NCI-H1048 (cell line): Measurements from ENCODE around the gene GPHA2.
A peak's percentile ranks its signal among the peaks of the same experiment; 100 is the strongest.

Source experiments
- DNase-seq: peaks from one replicate; lab custom pipeline; 2025; lab: John Stamatoyannopoulos, UW

Gene GPHA2

DNA sequence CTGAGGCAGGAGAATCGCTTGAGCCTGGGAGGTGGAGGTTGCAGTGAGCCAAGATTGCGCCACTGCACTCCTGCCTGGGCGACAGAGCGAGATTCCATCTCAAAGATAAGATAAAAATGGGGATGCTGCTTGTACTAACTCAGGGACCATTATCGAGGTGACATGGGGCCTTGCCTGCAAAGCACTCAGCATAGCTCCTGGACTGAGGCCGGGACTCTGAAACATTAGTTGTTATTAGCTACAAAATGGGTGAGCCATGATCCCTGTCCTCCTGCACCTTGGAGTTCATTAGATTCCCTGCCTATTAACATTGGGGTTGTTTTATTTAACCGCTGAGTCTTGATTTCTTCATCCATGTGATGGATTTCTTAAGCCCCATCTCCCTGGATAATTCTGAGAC lies 6.1 kb downstream of the GPHA2 start:
- no peak for DNase-seq

- DNase-seq: no peak
These were observed 6.7 kb downstream of the GPHA2 start for GRCh38 chr11:64928957-64929356.

GRCh38 chr11:64926689-64927088 lies 9.0 kb downstream of the GPHA2 start:
- DNase-seq: no peak

DNA sequence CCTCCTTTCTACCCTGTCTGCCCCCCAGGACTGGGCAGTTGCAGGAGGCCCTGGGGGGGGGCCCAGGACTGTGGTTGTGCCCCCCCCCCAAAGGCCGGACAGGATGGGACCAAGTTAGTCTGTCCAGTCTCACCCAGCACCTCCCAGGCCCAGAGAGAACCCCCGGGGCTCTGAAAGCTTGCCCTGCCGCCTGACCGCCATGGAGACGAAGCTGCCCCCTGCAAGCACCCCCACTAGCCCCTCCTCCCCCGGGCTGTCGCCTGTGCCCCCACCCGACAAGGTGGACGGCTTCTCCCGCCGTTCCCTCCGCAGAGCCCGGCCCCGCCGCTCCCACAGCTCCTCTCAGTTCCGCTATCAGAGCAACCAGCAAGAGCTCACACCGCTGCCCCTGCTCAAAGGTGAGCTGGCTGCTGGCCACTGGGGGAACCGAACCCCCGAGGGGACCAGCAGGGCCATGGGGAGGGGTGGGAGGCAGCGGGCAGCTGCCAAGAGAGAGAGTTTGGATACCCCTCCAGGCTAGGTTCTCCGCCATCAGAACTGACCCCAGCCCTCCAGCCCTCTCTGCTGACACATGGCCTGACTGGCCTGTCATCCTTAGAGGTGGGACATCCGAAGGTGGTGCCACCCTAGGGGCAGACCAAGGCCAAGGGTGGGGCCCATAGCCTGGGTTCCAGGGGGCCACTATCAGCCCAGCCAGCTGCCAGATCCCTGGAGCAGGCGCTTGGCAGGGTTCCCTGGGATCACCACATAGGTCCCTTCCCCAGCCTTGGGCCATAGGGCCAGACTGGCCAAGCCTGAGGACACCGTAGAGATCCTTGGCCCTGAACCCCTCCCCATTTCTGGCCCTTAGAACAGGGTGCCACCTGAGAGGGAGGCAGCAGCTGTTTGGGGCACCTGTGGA lies 9.9 kb downstream of the GPHA2 start:
- DNase-seq: no peak

- no peak for DNase-seq
These were observed 10.8 kb downstream of the GPHA2 start for GRCh38 chr11:64924910-64925284.

DNA sequence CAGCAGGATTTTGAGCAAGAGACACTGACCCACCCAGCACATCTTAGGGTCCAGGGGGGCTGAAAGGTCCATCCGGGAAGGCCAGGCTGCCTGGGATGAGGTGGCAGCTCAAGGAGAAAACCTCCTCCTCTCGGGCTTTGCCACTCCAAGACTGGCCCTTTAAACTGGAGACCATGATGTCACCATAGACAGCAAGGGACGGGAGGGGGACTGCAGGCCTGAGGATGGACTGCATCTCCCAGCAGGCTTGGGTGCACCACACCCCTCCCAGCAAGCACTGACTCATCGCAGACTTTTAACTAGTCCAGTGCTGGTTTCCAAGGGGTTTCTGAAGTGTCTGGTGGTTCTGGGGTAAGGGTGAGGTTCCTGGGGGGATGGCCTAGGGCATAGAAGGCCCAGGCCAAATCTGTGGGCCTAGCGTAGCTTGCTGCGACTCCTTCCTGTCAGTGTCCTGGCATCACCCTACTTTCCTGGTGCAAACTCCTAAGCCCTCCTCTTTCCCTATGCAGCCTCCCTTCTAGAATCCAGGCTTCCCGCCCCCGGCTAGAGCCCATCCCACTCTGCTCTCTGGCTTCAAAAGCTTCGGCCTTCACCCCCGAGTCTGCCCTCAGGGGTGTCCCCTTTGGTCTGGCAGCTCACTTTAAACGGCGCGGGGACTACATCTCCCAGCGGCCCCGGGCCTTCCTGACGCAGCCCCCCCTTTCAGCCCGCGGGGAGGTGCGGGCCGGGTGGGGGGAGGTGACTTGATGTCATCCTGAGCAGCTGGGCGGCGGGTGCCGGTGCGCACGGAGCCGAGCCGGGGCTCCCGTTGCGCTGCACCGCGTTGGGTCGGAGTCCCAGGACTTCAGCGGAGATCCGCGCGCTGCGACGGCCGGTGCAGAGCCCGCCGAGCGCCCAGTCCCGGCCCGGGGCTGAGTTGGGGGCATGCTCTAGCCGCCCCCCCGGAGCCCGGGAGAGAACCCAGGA lies 11.5 kb downstream of the GPHA2 start, which contains the start of gene PPP2R5B:
TSS of gene PPP2R5B (plus strand) at position 746 of the 966 bp plus-strand sequence. CDS start 1,046 bp downstream, outside the sequence.
- peak; percentile 61 for DNase-seq

DNA sequence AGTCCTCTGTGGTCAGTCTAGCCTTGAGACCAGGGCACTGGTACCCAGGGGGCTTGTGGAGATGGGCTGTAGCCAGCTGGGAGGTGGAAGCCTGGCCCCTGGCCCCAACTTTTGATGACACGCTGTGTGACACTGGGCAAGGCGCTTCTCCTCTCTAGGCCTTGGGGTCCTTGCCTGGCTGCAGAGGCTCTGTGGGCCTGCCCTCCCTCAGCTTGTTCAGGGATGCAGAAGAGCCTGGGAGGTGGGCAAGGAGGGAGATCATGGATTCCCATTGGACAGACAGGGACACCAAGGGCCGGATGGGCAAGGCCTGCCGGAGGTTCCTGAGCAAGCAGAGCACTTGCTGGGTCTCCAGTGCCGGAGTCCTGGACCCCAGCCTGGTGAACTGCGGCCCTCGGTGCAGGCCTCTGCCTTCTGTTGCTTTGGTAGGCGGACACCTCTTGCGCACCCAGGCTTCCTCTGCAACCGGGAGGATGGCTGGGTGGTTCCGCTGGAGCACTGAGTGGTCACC lies 12.5 kb downstream of the GPHA2 start:
- no peak for DNase-seq

GRCh38 chr11:64921384-64921783 lies 14.3 kb downstream of the GPHA2 start:
- no peak for DNase-seq

- no peak for DNase-seq
These were observed 15.6 kb downstream of the GPHA2 start for GRCh38 chr11:64920124-64920523.

GRCh38 chr11:64919627-64920026 lies 16.1 kb downstream of the GPHA2 start:
- DNase-seq: no peak

DNA sequence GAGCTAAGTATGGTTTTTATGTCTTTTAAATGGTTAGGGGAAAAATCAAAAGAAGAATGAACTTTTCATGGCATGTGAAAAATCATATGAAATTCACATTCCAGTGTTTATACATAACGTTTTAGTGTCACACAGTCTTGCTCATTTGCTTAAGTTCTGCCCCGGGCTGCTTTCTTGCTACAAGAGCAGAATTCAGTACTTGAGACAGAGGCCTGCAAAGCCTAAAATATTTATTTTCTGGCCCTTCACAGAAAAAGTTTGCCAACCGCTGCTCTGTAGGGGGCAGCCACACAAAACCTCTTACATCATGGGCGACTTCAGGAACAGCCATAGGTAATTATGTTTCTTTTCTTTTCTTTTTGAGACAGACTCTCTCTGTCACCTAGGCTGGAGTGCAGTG lies 17.7 kb downstream of the GPHA2 start:
- no peak for DNase-seq

- DNase-seq: no peak
These were observed 18.1 kb downstream of the GPHA2 start for GRCh38 chr11:64917663-64917995.

DNA sequence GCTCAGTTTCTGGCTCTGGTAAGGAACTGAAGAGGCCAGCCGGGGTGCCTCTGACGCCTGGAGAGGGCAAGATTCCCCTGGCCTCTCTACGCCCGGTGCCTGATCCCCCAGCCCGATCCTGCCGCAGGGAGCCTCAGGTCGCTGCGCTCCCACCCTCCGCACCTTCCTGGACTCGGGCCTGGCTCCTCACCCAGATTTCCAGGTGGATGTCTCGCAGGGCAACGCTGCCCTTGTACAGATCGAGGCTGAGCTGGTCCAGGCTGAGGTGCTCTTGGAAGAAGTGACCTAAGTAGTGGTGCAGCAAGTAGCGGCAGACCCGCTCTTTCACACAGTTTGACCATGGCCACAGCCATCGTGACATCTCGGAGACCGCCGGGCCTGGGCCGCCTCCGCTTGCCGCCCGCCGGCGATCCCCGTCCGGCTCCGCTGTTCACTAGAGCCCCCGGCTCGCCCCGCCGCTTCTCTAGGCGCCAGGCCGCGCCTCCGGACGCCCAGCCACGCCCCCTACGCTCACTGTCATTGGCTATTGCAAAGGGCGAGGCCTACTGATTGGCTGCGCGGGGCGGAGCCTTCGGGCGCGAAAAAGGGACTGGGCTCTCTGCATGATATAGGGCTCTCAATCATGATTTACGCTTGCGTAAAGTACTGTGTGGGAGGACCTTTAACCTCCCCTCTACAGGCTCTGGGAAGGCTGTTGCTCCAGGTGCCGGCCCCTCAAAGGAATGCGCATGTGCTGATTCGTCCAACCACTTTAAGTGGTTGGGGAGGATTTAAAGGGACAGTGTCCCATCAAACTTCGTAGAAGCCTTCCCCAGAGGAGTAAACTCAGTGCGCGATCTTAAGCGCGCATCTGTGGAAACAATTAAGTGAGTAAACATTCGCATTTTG lies 18.7 kb downstream of the GPHA2 start, which contains the start of gene ATG2A:
TSS of gene ATG2A (minus strand) at position 435 of the 888 bp plus-strand sequence. CDS start at position 361, 74 bp downstream.
- DNase-seq: peak; percentile 96

DNA sequence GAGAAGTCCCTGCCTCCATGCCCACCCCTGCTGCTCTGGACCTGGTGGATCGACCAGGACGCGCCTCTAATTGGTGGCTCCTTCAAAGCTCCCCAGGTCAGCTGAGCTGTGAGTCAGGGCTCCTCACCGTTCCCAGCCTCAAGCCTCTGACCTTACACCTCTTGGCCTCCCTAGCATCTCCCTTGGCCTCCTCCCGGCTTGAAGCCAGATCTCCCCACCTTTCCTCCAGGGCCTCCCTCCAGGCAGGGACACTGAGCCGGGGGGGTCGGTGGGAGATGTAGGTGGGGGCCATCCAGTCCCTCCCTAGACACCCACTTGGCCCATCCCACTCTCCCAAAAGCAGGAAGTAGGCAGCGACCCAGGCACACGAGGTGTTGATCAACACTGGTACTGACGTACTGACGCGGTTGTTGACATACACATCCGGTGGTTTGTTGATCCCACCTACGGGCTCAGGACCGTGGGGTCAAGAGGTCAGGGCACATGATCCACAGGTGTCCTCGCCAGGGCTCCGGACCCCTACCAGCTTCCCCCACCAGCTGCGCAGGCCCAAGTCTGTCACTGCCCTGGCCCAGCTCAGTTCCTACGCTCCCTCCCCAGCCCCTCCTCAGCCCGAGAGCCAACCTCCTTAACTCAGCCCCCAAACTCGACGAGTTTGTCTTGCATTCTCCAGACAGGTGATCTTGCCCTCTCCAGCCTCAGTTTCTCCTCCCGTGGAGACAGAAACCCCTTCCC lies 19.5 kb downstream of the GPHA2 start:
- no peak for DNase-seq

DNA sequence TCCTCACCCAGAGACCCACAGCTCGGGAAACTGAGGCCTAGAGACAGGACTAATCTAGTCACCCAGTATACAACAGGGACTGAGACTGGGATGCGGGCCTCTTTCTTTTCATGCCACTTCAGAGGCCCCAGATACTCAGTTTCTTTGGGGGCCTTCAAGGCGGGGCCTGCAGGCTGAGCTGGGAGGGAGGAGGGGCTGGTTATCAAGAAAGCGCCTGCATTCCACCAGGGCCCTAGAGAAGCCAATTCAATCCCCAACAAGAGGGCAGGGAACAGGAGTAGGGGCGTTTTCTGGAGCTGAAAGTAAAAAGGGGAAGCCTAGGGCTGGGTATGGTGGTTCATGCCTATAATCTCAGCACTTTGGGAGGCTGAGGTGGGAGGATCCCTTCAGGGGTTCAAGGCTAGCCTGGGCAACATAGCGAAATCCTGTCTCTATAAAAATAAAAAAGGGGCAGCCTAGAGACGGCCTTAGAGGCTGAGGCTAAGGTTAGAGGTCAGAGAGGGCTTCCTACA lies 20.3 kb downstream of the GPHA2 start:
- no peak for DNase-seq

GRCh38 chr11:64914123-64914522 lies 21.6 kb downstream of the GPHA2 start:
- no peak for DNase-seq

DNA sequence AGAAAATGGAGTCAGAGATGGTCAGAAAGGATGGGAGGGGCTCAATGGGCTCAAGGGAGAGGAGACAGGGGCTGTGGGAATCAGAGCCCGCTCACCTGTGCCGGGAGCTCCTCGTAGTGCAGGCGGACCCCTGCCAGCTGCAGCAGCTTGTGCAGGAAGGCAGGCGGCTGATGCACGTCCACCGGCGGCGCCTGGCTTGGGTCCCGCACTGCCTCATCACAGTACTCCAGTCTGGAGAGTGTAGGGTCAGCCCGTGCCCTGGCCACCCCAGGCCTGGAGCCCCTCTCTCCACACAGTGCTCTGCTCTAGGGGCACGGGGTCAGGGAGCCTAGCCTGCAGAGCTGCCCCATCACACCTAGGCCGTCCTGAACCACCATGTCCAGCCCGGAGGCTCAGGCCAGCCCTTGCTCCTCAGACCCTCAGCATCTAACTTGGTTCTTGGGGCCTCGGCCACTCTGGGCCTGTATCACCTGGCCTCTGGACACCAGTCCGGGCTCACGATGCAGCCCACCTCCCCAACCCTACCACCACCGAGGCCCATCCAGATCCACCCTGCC lies 22.4 kb downstream of the GPHA2 start:
- DNase-seq: no peak

DNA sequence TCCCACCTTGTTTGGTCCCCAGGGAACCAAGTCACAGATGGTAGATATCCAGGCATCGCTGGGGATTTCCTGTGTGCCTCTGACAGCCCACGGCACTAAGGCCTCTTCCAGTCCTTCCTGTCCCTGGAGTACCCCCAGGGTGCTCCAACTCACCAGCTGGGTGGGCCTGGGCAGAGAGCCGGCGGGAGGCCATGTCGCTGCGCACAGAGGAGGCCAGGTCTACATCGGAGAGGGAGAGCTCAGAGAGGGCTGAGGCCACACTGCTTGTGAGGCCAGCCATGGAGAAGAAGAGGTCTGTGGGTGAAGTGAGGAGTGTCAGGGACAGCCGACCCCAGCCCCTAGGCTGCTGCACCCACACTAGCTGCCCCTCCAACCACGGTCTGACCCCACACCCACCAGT lies 24.0 kb downstream of the GPHA2 start:
- DNase-seq: no peak

DNA sequence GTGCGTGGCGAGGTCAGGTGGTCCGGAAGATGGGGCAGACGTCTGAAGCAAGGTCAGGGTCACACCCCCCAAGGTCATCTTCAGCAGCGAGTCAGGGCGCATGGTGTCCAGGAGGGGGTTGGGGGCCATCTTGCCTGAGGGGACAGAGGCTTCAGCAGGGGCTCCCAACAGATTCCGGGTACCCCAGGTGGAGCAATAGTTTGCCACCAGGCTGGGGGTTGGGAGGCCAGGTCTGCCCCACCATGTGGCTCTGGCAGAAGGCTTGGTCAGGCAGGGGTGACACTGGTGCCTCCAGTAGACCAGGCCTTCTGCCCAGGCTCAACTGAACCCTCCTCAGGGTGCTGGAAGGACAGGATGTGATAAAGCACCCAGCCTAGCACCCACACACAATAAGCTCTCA lies 24.6 kb downstream of the GPHA2 start:
- no peak for DNase-seq

- DNase-seq: no peak
These were observed 25.1 kb downstream of the GPHA2 start for GRCh38 chr11:64910451-64911093.
